ENCODE results near the gene NCBP3.

The NCBP3 gene

GRCh38 chr17:3884188-3884587 is 38.1 kb upstream of the NCBP3 start:
- TF ChIP-seq, protein P1, sequence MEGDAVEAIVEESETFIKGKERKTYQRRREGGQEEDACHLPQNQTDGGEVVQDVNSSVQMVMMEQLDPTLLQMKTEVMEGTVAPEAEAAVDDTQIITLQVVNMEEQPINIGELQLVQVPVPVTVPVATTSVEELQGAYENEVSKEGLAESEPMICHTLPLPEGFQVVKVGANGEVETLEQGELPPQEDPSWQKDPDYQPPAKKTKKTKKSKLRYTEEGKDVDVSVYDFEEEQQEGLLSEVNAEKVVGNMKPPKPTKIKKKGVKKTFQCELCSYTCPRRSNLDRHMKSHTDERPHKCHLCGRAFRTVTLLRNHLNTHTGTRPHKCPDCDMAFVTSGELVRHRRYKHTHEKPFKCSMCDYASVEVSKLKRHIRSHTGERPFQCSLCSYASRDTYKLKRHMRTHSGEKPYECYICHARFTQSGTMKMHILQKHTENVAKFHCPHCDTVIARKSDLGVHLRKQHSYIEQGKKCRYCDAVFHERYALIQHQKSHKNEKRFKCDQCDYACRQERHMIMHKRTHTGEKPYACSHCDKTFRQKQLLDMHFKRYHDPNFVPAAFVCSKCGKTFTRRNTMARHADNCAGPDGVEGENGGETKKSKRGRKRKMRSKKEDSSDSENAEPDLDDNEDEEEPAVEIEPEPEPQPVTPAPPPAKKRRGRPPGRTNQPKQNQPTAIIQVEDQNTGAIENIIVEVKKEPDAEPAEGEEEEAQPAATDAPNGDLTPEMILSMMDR (IDR thresholded peaks at IDR 0.05; ENCODE audit: control insufficient read depth, insufficient read depth, low read depth, low read length, missing control alignments) = no peak
- no peak overlapping the region for H3K4me3 ChIP-seq (ENCODE audit: control insufficient read depth, low read depth, low read length)
- DNase-seq (ENCODE audit: low read depth) = no peak

DNA sequence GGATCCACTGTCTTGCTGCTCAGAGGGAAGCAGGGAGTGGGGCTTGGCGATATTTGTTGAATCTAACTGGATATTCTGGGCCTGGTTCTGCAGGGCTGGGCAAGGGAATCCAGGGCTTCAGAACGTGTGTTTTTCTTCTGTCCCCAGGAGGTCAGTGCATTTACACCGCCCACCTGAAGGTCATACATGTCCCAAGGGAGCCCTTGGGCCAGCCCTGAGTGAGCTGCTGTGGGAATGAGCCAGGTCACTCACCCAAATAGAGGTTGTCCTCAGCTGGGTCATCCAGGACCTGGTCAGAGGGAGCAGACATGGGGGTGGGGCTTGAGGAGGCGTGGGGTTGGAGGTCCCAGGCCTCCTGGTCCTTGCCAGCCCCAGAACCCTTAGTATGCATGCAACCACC is 36.2 kb upstream of the NCBP3 start:
- TF ChIP-seq, protein P1 (IDR thresholded peaks at IDR 0.05; ENCODE audit: control insufficient read depth, insufficient read depth, low read depth, low read length, missing control alignments) = no peak
- H3K4me3 ChIP-seq (ENCODE audit: control insufficient read depth, low read depth, low read length) = no peak overlapping the region
- no peak for DNase-seq (ENCODE audit: low read depth)

DNA sequence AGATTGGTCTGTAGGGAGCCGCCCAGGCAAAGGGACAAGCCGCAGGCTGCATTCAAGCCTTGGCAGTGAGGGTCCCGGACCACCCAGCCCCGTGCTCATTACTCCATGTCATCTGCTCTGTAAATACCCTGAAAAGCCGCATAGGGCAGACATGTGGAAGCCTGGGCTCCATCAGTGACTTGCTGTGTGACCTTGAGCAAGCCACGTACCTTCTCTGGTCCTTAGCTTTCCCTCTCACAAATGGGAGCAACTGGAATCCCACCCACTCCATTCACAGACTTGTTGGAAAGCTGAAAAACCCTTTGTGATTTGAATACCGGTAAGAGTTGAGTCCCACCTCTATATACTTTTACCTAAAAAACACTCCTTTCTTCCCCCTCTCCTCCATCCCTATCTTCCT is 34.9 kb upstream of the NCBP3 start:
- no peak overlapping the region for H3K4me3 ChIP-seq (ENCODE audit: control insufficient read depth, low read depth, low read length)
- TF ChIP-seq, protein P1 (IDR thresholded peaks at IDR 0.05; ENCODE audit: control insufficient read depth, insufficient read depth, low read depth, low read length, missing control alignments) = no peak
- DNase-seq (ENCODE audit: low read depth) = no peak

GRCh38 chr17:3879591-3880417 is 33.8 kb upstream of the NCBP3 start:
- TF ChIP-seq, protein P1 (IDR thresholded peaks at IDR 0.05; ENCODE audit: control insufficient read depth, insufficient read depth, low read depth, low read length, missing control alignments) = no peak
- no peak for DNase-seq (ENCODE audit: low read depth)
- H3K4me3 ChIP-seq (ENCODE audit: control insufficient read depth, low read depth, low read length) = no peak overlapping the region

- no peak overlapping the region for H3K4me3 ChIP-seq (ENCODE audit: control insufficient read depth, low read depth, low read length)
- no peak for DNase-seq (ENCODE audit: low read depth)
- TF ChIP-seq, protein P1 (IDR thresholded peaks at IDR 0.05; ENCODE audit: control insufficient read depth, insufficient read depth, low read depth, low read length, missing control alignments) = no peak
Observed at GRCh38 chr17:3879186-3879585, 33.1 kb upstream of the NCBP3 start.

DNA sequence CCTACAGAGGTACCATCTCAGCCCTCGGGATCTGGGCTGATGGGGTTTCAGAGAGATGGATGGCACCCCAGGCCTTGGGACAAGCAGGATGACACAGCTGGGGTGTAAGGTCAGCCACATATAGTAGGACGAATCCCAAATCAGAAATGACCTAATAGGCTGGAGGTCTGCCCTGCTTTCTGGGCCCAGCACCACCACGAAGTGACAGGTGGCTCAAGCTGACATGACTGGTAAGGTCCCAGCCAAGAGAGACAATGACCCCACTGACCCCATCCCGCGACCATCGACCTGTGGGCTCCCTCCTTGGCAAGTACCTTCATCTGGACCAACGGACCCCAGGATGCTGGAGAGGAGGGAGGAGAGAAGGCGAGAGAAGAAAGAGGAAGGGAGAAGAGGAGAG is 31.2 kb upstream of the NCBP3 start:
- TF ChIP-seq, protein P1 (IDR thresholded peaks at IDR 0.05; ENCODE audit: control insufficient read depth, insufficient read depth, low read depth, low read length, missing control alignments) = no peak

More for the DNA sequence above, 31.2 kb upstream of the NCBP3 start:
- H3K4me3 ChIP-seq (ENCODE audit: control insufficient read depth, low read depth, low read length) = no peak overlapping the region
- no peak for DNase-seq (ENCODE audit: low read depth)

All from AG09309 (cell line).